Left ventricle myocardium superior (tissue), 1 donor: ENCODE measurements around the gene PLCB1. TPM values are rescaled to one million over a fixed set of nuclear protein-coding genes. Genes with fewer than 3 reads are reported as not detected.
"Not testable (repeated sequence)": the region's sequence is repeated elsewhere in the genome, so short reads cannot be mapped to it uniquely, and the experiment has no call there.

ENCODE experiments used
- ATAC-seq: fragments of 200-7000 bp; cut with Tn5 transposase; one replicate; pipeline ENCODE4 v1.9.1; 2020; ENCODE audit warnings: mild to moderate bottlenecking, moderate library complexity
- DNase-seq: peaks from one replicate; pipeline ENCODE4 v3.0.0-alpha.2; 2020
- intact Hi-C: fragments of 100-400 bp; cut with micrococcal nuclease; formaldehyde crosslinking; loops from one replicate; pipeline ENCODE4 v1.11.0; 2022
- total RNA-seq: library from RNA; stranded (reverse); fragmentation: NEBNext Ultra II Directional; extraction: Animal tissue kit (Norgen Biotek cat#: 25700); gene quantifications from one replicate; pipeline ENCODE4 v1.2.1, GENCODE V29; 2021
- donor health status: DM: no; HTN: yes; CAD: no; lungs with severe emphysema.

PLCB1 gene
- total RNA-seq, 1 donor from 2014 or later: 7.7 TPM

DNA sequence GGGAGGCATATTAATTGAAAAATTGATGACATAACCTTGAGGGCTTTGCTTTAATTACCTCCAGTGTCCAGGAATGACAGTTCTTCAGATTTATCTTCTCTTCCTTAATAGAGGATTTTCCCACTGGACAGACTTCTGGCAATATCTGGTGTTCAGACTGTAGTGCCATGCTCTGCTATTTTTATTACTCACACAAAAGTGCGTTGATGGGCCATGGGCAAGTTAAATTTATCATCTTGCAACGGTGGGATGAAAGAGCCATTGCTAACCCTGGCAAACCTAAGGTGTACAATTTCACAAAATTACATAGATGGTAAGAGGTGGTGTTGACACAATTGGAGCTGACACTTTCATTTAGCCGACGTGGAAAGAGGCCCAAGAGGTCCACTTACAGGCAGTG is 683.1 kb downstream of the PLCB1 start:
- intact Hi-C loops: no loop called here
- ATAC-seq (no peak), DNase-seq (no peak)

DNA sequence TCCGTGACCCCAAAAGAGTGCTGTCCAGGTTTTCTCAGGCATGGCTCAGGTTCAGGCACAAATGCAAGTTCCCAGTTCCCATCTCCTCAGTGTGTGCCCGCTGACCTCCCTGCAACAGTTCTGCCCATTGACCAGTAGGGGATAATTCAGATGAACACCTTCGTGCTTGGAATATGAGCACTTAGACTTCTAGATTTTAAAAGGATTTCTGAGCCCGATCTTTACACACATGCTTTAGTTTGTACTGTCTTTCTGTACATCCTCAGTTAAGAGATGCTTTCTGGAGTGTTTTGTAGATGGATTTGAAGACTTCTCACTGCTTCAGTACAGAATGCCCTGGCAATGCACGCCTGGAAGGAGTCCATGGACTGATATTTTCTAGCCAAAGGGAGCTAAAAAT is 697.2 kb downstream of the PLCB1 start:
- no peak for DNase-seq
- ATAC-seq: no peak
- intact Hi-C loops: no loop called here

DNA sequence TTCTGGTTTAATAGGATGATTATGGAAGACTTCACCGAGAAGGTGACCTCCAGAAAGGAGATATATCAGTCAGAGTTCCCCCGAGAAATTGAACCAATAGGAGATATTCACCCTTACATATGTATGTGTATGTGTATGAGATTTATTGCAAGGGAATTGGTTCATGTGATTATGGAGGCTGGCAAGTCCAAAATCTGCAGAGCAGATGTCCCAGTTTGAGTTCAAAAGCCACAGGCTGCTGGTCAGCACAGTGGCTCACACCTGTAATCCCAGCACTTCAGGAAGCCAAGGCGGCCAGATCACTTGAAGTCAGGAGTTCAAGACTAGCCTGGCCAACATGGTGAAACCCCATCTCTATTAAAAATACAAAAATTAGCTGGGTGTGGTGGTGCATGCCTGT is 702.2 kb downstream of the PLCB1 start:
- DNase-seq, intact Hi-C loops, ATAC-seq: not testable (repeated sequence)

DNA sequence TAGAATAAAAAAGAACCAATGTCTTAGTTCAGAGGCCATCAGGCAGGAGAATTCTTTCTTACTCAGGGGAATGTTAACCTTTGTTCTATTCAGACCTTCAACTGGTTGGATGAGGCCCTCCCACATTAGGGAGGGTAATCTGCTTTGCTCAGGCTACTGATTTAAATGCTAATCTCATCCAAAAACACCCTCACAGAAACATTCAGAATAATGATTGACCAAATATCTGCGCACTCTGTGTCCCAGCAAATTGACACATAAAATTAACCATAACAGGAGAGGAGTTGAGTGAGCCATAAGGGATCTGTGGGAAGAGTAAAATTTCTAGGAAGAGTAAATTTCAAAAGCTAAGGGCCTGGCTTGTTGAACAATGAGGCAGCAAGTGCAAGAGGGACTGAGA is 702.8 kb downstream of the PLCB1 start:
- intact Hi-C loops: no loop called here
- no peak for ATAC-seq
- no peak for DNase-seq

DNA sequence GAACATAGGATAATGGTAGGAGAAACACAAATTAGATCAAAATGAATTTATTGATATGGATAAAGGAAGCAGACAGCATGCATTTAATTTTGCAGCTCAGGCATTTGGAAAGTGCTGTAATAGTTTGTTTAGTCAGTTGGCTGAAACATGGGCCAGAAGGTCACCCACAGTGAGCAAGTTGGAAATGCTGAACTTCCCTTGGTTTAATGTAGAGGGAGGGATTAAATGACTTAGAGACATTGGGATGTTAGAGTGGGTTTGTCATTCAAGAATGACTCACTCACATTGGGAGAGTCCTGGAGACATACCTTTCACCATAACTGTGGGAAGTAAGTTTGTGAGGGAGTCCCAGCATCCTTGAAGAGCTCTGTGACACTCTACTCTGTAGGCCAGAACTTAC is 705.3 kb downstream of the PLCB1 start:
- no peak for ATAC-seq
- no peak for DNase-seq
- intact Hi-C loops: no loop called here

DNA sequence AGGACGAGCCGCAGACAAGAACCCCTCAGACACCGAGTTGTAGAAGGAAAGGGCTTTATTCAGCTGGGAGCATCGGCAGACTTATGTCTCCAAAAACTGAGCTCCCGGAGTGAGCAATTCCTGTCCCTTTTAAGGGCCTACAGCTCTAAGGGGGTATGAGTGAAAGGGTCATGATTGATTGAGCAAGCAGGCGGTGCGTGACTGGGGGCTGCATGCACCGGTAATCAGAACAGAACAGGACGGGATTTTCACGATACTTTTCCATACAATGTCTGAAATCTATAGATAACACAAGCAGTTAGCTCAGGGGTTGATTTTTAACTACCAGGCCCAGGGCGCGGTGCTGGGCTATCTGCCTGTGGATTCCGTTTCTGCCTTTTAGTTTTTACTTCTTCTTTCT is 710.5 kb downstream of the PLCB1 start:
- intact Hi-C loops: no loop called here
- DNase-seq: no peak
- ATAC-seq: no peak

DNA sequence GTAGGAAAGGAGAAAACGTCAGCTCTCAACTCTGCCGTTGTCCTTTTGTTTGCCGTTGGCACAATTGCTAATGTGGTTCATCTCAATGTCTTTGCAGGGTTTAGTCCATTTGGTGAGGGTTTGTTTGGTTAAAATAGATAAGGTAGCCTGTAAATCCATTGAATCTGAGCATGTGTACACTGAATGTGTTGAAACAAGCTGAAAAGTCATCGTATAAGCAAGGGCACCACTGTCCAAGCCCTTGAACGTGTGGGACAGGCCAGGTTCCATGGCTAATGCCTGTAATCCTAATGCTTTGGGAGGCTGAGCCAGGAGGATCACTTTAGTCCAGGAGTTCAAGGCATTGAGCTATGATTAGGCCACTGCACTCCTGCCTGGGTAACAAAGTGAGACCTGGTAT is 712.1 kb downstream of the PLCB1 start:
- intact Hi-C loops: no loop called here
- ATAC-seq (no peak), DNase-seq (no peak)

DNA sequence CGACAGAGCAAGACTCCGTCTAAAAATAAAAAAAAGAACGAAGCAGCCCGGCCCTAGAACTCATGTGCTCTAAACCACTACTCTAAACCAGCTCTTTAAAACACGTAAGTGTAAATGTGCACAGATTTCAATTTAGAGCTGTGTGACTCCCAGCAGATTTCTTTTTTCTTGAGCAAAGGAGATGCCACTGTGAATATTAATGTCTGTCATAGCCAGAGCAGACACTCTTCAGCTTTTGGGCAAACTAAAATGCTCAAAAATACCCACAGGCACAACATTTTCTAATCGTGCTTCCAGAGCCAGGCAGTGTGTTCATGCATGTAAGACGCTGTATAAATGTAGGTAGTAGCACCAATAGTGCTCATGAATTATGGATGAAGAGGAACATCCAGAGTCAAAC is 717.9 kb downstream of the PLCB1 start:
- DNase-seq: no peak
- ATAC-seq: no peak
- intact Hi-C loops: loop anchor here (10.0 kb wide), 2 partner anchors 215 to 505 kb away; partner anchors contain the start of gene PLCB4

DNA sequence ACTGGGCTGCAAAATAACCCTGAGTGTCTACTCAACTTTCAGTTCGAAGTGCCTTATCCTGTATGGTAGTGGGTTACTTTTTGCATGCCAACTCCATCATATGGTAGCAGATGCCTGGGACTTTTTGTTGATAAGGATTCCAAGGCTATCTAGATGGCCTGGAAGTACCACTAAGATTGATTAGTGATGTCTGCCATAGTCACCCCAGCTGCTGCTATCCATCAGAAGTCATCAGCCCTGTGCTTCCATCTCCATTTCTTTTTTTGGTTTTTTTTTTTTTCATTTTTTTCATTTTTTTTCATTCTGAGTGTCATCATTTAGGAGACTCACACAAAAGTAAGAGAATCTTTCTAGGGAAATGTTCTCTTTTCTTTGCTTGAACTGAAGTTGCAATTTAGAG is 719.4 kb downstream of the PLCB1 start:
- DNase-seq (no peak), ATAC-seq (no peak)
- intact Hi-C loops: loop anchor here (10.0 kb wide), 2 partner anchors 213 to 503 kb away; partner anchors contain the start of gene PLCB4

DNA sequence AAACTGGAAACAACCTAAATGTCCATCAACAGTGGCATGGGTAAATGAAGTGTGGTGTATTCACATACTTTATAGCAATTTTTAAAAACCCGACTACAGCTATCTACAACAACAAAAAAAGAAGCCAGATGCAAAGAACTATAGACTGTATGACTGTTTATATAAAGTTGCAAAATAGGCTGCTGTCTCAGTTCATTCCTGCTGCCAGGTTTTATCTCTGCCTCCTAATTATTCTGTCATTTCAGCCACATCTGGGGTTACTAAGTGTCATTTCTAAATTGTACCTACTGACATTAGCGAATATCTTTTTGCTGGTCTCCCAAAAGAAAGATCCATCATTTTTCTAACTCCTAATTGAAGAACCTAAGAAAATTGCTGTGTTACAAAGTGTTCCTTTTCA is 719.9 kb downstream of the PLCB1 start:
- not testable (repeated sequence) for ATAC-seq, DNase-seq
- intact Hi-C loops: loop anchor here (10.0 kb wide), 2 partner anchors 213 to 503 kb away; partner anchors contain the start of gene PLCB4

DNA sequence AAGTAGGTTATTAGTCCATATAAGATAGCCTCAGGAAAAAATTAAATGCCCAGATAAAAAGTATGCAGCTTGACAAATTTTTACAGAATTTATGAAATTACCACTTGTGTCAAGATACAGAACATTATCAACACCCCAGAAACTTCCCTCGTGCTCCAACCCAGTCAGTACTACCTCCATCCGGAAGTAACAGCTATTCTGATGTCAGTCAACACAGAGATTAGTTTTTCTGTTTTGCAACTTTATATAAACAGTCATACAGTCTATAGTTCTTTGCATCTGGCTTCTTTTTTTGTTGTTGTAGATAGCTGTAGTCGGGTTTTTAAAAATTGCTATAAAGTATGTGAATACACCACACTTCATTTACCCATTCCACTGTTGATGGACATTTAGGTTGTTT is 721.1 kb downstream of the PLCB1 start:
- intact Hi-C loops: loop anchor here (10.0 kb wide), 2 partner anchors 212 to 502 kb away; partner anchors contain the start of gene PLCB4
- not testable (repeated sequence) for DNase-seq, ATAC-seq

DNA sequence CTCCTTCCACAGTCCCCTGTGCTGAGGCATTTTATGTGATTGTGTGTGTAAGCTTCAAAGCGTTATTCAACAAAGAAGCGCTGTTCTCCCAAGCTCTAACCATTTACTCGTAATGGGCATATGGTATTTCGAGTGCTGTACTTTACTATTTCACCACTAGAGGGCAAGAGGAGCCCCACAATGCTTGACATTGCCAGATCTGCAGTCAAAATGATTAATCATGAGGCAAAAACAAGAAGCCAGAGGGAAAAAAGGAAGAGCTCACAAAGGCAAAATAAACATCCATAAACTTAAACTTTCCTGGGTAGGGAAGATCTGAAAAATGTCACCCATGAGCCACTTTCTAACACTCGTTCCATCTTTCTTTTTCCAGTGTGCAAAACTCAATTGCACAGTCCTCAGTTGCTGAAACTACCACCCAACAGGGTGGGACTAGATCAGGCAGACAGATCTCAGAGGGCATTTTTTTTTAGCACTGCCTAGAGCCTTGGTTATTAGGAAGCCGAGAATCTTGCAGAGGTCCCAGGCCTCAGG is 721.8 kb downstream of the PLCB1 start:
- ATAC-seq: peak; percentile 84
- DNase-seq: no peak
- intact Hi-C loops: loop anchor here (10.0 kb wide), 2 partner anchors 211 to 501 kb away; partner anchors contain the start of gene PLCB4

DNA sequence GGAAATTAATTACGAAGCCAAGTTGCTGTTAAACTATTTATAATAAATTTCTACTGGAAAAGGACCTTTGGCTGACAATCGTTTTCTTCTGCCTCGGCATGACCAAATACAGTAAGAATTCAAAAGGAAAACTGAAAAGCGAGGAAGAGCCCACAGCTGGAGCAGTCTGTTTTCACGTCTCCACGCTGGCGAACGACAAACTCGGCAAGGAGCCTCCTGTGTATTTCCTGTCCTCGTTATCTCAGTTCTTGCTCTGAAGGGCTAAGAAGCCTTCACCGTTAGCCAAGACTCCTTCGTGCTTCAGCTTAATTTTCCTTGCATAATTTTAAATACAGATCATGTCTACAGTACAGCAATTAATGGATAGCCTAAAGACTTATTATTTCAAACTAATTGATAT is 722.5 kb downstream of the PLCB1 start:
- ATAC-seq (peak; percentile 94), DNase-seq (peak; percentile 73)
- intact Hi-C loops: loop anchor here (10.0 kb wide), 2 partner anchors 210 to 500 kb away; partner anchors contain the start of gene PLCB4

DNA sequence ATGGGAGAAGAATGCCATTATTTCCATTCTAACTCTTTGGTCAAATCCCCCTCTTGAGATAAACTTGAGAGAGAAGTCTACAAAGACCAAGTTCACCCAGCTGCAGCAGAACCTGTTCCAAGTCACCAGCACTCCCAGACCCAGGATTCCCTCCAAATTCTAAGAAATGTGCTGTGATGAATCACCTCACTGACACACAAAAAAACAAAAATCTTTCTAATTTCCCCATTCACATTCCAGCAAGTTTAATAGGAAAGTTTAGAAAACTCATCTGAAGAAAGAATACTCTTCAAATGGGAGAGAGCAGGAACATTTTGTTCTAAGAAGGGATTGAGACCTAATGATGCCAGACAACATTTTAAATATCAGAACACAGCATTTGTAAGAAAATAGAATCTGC is 723.2 kb downstream of the PLCB1 start:
- ATAC-seq: peak; percentile 77
- DNase-seq: no peak
- intact Hi-C loops: loop anchor here (10.0 kb wide), 2 partner anchors 209 to 499 kb away; partner anchors contain the start of gene PLCB4

DNA sequence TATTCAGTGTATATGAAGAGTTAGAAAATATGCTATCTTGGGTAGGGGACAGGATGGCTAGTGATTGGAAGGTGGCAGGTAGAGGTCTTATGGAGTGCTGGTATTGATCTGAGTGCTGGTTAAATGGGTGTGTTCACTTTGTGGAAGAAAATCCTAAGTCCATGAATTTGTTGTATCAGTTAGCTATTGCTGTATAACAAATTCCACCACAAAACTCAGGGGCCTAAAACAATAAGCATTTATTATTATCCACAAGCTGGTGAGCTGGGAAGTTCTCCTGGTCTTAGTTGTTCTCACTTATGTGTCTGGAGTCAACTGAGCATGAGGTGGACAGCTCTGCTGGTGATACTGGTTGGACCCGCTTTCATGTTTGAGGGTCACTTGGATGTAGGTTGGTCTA is 724.6 kb downstream of the PLCB1 start:
- DNase-seq: no peak
- no peak for ATAC-seq
- intact Hi-C loops: loop anchor here (10.0 kb wide), 2 partner anchors 208 to 498 kb away; partner anchors contain the start of gene PLCB4

DNA sequence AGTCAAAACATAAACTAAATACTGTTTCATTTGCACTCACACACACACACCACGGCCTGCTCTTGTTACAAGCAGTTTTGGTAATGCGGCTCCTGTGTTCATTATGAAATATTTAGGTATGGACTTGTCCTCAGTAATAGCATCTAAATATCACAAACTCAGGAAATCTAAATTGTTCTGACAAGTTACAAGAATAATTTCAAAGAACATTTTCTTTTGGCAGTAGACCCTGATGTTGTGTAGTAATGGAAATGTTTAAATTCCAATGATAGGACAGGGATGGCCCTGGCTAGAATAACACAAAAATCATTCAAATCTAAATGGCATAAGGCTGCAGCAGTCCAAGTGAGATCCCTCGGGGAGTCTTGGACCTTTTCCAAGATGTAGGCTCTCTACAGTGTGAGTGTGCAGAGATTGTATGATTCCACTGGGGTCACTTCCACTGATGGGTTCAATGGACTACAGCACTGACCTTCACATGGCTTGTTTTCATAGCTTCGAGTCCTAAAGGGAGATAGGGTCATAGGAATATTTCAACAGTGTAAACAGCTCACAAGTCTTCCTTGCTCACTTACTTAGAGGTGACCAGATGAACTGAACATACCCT is 726.2 kb downstream of the PLCB1 start:
- peak; percentile 30 for ATAC-seq
- no peak for DNase-seq
- intact Hi-C loops: loop anchor here (10.0 kb wide), 2 partner anchors 207 to 497 kb away; partner anchors contain the start of gene PLCB4

DNA sequence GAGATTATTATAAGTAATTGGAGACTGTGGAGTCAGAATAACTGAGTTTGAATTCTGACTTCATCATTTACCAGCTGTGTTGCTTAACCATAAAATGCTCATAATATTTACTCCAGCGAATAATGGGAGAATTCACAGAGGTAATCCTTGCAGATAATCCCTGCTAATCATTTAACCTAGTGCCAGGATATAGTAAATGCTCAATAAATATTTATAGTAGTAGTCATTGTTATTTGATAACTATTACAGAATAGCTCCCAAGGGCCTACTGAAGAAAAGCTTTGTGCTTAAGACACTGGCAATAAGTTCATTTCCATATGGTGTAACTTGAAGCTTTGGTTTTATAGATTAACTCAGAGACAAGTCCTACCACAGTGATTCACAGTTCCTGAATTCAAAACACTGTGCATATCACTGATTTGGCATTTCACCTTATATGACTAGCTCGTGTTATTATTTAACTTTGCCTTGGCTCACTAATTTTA is 728.0 kb downstream of the PLCB1 start:
- DNase-seq (no peak), ATAC-seq (no peak)
- intact Hi-C loops: no loop called here

DNA sequence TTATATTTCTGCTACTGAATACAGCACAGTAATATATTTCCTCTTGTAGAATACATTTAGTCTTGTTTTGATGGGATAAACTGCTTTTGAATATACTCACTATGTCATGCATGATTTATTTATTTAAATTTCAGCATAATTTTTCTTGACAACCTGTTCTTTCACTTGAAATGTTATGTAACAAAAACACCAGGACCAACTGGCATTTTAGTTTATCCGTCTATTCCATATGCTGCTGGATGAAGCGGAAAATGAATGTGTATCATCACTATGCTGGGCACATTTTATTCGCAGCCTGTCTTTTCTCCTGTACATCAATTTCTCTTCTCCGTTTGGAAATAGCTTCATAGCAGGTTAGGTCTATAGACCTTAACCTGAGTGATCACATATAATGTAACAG is 730.0 kb downstream of the PLCB1 start:
- intact Hi-C loops: no loop called here
- DNase-seq (no peak), ATAC-seq (no peak)

DNA sequence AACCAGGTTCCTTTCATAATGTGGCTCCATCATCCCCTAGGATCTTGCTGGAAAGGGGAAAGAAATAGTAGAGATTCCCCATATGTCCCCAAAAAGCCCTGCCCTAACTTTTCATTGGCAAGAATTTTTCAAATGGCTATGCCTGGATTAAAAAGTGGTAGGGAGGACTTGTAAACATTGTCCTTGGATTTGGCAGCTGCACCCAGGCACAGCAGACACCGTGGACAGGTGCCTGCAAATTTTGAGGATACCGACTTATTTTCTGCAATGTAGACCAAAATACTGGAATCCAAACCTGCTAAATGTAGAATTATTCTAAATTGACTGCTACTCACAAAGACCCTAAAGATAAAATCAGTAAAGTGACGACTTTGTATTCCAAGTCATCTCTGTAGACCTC is 733.6 kb downstream of the PLCB1 start:
- intact Hi-C loops: no loop called here
- DNase-seq: no peak
- no peak for ATAC-seq

DNA sequence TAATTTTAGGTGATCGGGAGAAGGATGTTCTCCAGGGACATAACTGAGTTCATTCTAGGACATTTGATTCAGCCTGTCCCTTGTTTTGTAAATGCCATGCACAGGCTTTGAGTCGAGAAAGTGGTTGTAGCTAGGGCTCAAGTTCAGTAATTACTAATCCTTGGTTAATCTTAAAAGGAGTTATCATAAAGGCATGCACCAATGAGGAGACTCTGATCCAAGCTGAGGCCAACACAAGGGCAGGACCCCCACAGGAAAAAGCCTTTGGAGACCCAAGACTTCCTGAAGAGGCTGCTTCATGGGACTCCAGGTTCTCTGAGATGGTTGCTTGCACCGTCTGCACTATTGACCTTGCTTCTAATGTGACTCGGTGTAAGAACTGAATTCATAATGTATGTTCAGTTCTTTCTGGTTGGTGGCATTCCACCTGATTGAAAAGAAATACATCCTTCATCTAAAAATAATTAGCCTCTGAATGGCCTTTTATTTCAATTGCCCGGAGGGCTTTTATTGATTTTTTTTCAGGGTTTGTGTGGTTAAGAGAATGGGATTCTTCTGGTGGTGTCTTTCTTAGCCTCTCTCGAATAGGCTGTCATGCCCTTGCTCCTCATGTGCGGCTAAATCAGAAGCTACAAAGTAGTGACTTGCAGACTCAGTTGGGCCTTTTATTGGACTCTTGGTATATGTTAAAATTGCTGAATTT is 735.1 kb downstream of the PLCB1 start:
- no peak for ATAC-seq
- DNase-seq: no peak
- intact Hi-C loops: no loop called here
